Measurements from ENCODE around the gene LSM3.

GRCh38 chr3:14243782-14244181 is 65.2 kb downstream of the LSM3 start:
- TF ChIP-seq POLR2A (IDR thresholded peaks at IDR 0.05) (no peak), CTCF (IDR thresholded peaks at IDR 0.05) (no peak)

All from adrenal gland (tissue), 5 donors.